SK-N-SH (cell line): Measurements from ENCODE around the gene R3HDM2. TPM values are rescaled to one million over a fixed set of nuclear protein-coding genes. Genes with fewer than 3 reads are reported as not detected.

Experiments used
- CTCF ChIA-PET: fragments of 300-600, 350-600 bp; formaldehyde crosslinking; extraction: SDS; loops from one replicate; lab custom pipeline; 2021; lab: Yijun Ruan, JAX
- POLR2A ChIA-PET: fragments of 350-600 bp; sonication (Branson Sonifier 250); formaldehyde crosslinking; extraction: SDS; loops from one replicate; lab custom pipeline; 2020; ENCODE audit warnings: antibody characterized with exemption, inconsistent platforms; lab: Yijun Ruan, JAX
- DNase-seq: peaks from one replicate; pipeline ENCODE4 v3.0.0; 2012
- H2AFZ ChIP-seq: fragments of 200-600 bp; sonication (generic); 2 replicates; pipeline ENCODE4 v1.8.1; 2016; ENCODE audit warnings: antibody characterized with exemption, mild to moderate bottlenecking, low read depth
- H3F3A ChIP-seq: fragments of 200-600 bp; sonication (generic); replicated peaks from 2 replicates; pipeline ENCODE3; 2016; ENCODE audit warnings: antibody characterized with exemption, mild to moderate bottlenecking; ENCODE audit not compliant: insufficient read depth
- H3K27ac ChIP-seq, 2 experiments: fragments of 200-500 bp in 1 of 2; fragments of 200-600 bp in 1 of 2; sonication (Bioruptor generic) in 1 of 2; sonication (generic), shearing (Covaris generic) in 1 of 2; 2 replicates each; pipeline versions ENCODE4 v1.5.1 to v1.6.1; 2014 to 2016; ENCODE audit warnings: low read depth in 2 of 2, inconsistent platforms in 1 of 2, low read length in 1 of 2, mild to moderate bottlenecking in 1 of 2, mixed read lengths in 1 of 2
- H3K27me3 ChIP-seq: fragments of 200-600 bp; sonication (generic), shearing (Covaris generic); 2 replicates; pipeline ENCODE4 v1.6.1; 2016; ENCODE audit warnings: mixed run types; ENCODE audit not compliant: insufficient read depth
- H3K36me3 ChIP-seq, 2 experiments: fragments of 200-500 bp in 1 of 2; fragments of 200-600 bp in 1 of 2; sonication (Bioruptor generic) in 1 of 2; sonication (generic) in 1 of 2; replicated peaks in 1 of 2; 2 replicates each; pipeline versions ENCODE3 to v1.5.1; 2014 to 2016; ENCODE audit warnings: low read length in 1 of 2, mild to moderate bottlenecking in 1 of 2; ENCODE audit not compliant: insufficient read depth in 2 of 2, control insufficient read depth in 1 of 2
- H3K4me1 ChIP-seq, 2 experiments: fragments of 200-500 bp in 1 of 2; fragments of 200-600 bp in 1 of 2; sonication (Bioruptor generic) in 1 of 2; sonication (generic), shearing (Covaris generic) in 1 of 2; 2 replicates each; pipeline versions ENCODE4 v1.5.1 to v1.6.1; 2014 to 2016; ENCODE audit warnings: low read depth in 1 of 2, low read length in 1 of 2, mixed run types in 1 of 2; ENCODE audit not compliant: insufficient read depth in 2 of 2, control insufficient read depth in 1 of 2
- H3K4me2 ChIP-seq: fragments of 200-600 bp; sonication (generic), shearing (Covaris generic); 2 replicates; pipeline ENCODE4 v1.6.1; 2017; ENCODE audit warnings: mixed run types
- H3K4me3 ChIP-seq, 2 experiments: fragments of 200-500 bp in 1 of 2; fragments of 200-600 bp in 1 of 2; sonication (Bioruptor generic) in 1 of 2; sonication (generic), shearing (Covaris generic) in 1 of 2; 2 replicates each; pipeline versions ENCODE4 v1.5.1 to v1.8.1; 2014 to 2016; ENCODE audit warnings: low read depth in 2 of 2, inconsistent platforms in 1 of 2, low read length in 1 of 2, mild to moderate bottlenecking in 1 of 2, mixed read lengths in 1 of 2, moderate library complexity in 1 of 2
- H3K79me2 ChIP-seq: fragments of 200-600 bp; sonication (generic); 2 replicates; pipeline ENCODE4 v1.8.1; 2017; ENCODE audit warnings: mild to moderate bottlenecking; ENCODE audit not compliant: insufficient read depth
- H3K9ac ChIP-seq: fragments of 200-600 bp; sonication (generic); 2 replicates; pipeline ENCODE4 v1.6.1; 2017; ENCODE audit warnings: mixed run types
- H3K9me2 ChIP-seq: fragments of 200-600 bp; sonication (generic); 2 replicates; pipeline ENCODE4 v1.6.1; 2017; ENCODE audit warnings: mixed run types
- H3K9me3 ChIP-seq: fragments of 200-600 bp; sonication (generic); 2 replicates; pipeline ENCODE4 v1.6.1; 2017; ENCODE audit warnings: mixed run types, mild to moderate bottlenecking, moderate library complexity
- H4K20me1 ChIP-seq: fragments of 200-600 bp; sonication (generic); 2 replicates; pipeline ENCODE4 v1.6.1; 2017; ENCODE audit warnings: mild to moderate bottlenecking, mixed run types; ENCODE audit not compliant: insufficient read depth
- ELF1 ChIP-seq: IDR thresholded peaks from 2 replicates; pipeline ENCODE4 v1.4.0; 2012
- EZH2phosphoT487 ChIP-seq: fragments of 200-600 bp; sonication (generic); IDR thresholded peaks from 2 replicates; pipeline ENCODE4 v1.6.1; 2017; ENCODE audit warnings: low read depth, mixed run types, mild to moderate bottlenecking, antibody characterized with exemption, moderate library complexity, borderline replicate concordance
- FOXJ3 ChIP-seq: sonication (generic); formaldehyde crosslinking; IDR thresholded peaks from 2 replicates; pipeline ENCODE4 v1.5.1; 2020; ENCODE audit warnings: mild to moderate bottlenecking, missing genetic modification reagents
- FOXM1 ChIP-seq: IDR thresholded peaks from 2 replicates; pipeline ENCODE4 v1.4.0; 2012; ENCODE audit warnings: low read depth, mild to moderate bottlenecking
- GATA2 ChIP-seq: sonication (generic); formaldehyde crosslinking; IDR thresholded peaks from 2 replicates; pipeline ENCODE4 v1.5.0; 2020; ENCODE audit warnings: mild to moderate bottlenecking, missing genetic modification reagents
- JUND ChIP-seq: IDR thresholded peaks from 2 replicates; pipeline ENCODE4 v1.4.0; 2012
- MAX ChIP-seq: IDR thresholded peaks from 2 replicates; pipeline ENCODE4 v1.4.0; 2012; ENCODE audit warnings: low read depth
- MEF2A ChIP-seq: IDR thresholded peaks from 2 replicates; pipeline ENCODE4 v1.4.0; 2012; ENCODE audit warnings: low read depth, borderline replicate concordance
- MXI1 ChIP-seq: IDR thresholded peaks from 2 replicates; pipeline ENCODE4 v1.6.1; 2012; ENCODE audit warnings: mild to moderate bottlenecking, low read depth, low read length, improper control_type of control experiment
- NFIC ChIP-seq: IDR thresholded peaks from 2 replicates; pipeline ENCODE4 v1.4.0; 2012; ENCODE audit warnings: borderline replicate concordance
- POLR2AphosphoS5 ChIP-seq: IDR thresholded peaks from 2 replicates; pipeline ENCODE4 v1.6.1; 2012; ENCODE audit warnings: low read depth, low read length
- RXRA ChIP-seq: IDR thresholded peaks from 2 replicates; pipeline ENCODE4 v1.4.0; 2012; ENCODE audit warnings: low read depth, mild to moderate bottlenecking, borderline replicate concordance
- TAF1 ChIP-seq: IDR thresholded peaks from 2 replicates; pipeline ENCODE4 v1.6.1; 2012; ENCODE audit warnings: low read depth, mild to moderate bottlenecking, low read length, moderate library complexity, borderline replicate concordance
- USF1 ChIP-seq: IDR thresholded peaks from 2 replicates; pipeline ENCODE4 v1.4.0; 2012; ENCODE audit warnings: low read depth, borderline replicate concordance
- WGBS: methylation state at CpG from one replicate; pipeline ENCODE4 v1.1.6; 2017; ENCODE audit warnings: low lambda C conversion rate; 5-methylcytosine and 5-hydroxymethylcytosine counted together
- polyA plus RNA-seq, 3 experiments: library from polyadenylated mRNA; depleted of rRNA; stranded (reverse); fragments of >200 nt; gene quantifications; 2 replicates each; pipeline ENCODE4 v1.2.3, GENCODE V29; 2012
- TF ChIP-seq, protein P1 (sequence below): IDR thresholded peaks from 2 replicates; pipeline ENCODE4 v1.6.1; 2012; ENCODE audit warnings: mild to moderate bottlenecking, low read depth, low read length, moderate library complexity

R3HDM2 gene
- polyA plus RNA-seq, 1 of the 3 experiments (the other 2 are of a cell fraction) = 23.1 TPM

- H3K9me2 ChIP-seq = no peaks in the 10 kb centered on the region
- CTCF ChIA-PET = interaction anchor here (1.5 to 1.8 kb wide), 2 partner anchors 65 to 70 kb away, joined by 3 to 4 read pairs; no protein-coding TSS in a partner anchor
- no peak for DNase-seq
- POLR2A ChIA-PET = interaction anchor here (0.6 kb wide), 1 partner anchor 9 kb away, joined by 3 read pairs; no protein-coding TSS in a partner anchor
- TF ChIP-seq MAX = no peak
- TF ChIP-seq POLR2AphosphoS5 = no peak
- no peak for TF ChIP-seq MEF2A
- no peak for TF ChIP-seq JUND
- no peak for TF ChIP-seq GATA2 (CRISPR knock-in tag)
- no peak for TF ChIP-seq ELF1
- TF ChIP-seq FOXM1 = no peak
- TF ChIP-seq TAF1 = no peak
- no peak for TF ChIP-seq NFIC
- no peak for TF ChIP-seq RXRA
- TF ChIP-seq EZH2phosphoT487 = no peak
- TF ChIP-seq, protein P1, sequence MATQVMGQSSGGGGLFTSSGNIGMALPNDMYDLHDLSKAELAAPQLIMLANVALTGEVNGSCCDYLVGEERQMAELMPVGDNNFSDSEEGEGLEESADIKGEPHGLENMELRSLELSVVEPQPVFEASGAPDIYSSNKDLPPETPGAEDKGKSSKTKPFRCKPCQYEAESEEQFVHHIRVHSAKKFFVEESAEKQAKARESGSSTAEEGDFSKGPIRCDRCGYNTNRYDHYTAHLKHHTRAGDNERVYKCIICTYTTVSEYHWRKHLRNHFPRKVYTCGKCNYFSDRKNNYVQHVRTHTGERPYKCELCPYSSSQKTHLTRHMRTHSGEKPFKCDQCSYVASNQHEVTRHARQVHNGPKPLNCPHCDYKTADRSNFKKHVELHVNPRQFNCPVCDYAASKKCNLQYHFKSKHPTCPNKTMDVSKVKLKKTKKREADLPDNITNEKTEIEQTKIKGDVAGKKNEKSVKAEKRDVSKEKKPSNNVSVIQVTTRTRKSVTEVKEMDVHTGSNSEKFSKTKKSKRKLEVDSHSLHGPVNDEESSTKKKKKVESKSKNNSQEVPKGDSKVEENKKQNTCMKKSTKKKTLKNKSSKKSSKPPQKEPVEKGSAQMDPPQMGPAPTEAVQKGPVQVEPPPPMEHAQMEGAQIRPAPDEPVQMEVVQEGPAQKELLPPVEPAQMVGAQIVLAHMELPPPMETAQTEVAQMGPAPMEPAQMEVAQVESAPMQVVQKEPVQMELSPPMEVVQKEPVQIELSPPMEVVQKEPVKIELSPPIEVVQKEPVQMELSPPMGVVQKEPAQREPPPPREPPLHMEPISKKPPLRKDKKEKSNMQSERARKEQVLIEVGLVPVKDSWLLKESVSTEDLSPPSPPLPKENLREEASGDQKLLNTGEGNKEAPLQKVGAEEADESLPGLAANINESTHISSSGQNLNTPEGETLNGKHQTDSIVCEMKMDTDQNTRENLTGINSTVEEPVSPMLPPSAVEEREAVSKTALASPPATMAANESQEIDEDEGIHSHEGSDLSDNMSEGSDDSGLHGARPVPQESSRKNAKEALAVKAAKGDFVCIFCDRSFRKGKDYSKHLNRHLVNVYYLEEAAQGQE = no peak
- no peak for TF ChIP-seq MXI1
- TF ChIP-seq USF1 = no peak
- no peak for TF ChIP-seq FOXJ3 (CRISPR knock-in tag)
- H3K4me1 ChIP-seq = peaks cover 0 to 11% of the 10 kb centered on the region in 2 experiments; a peak in 2 of 4 replicates
- peaks cover 23% of the 10 kb centered on the region for H3F3A ChIP-seq
- no peak overlapping the region for H2AFZ ChIP-seq
- H3K27ac ChIP-seq = peak overlapping the region in 1 of 2 experiments; percentile 80; a peak in 2 of 4 replicates
- H3K9me3 ChIP-seq = no peaks in the 10 kb centered on the region
- peaks cover 26% of the 10 kb centered on the region; the same call in 1 of the 2 replicates for H3K79me2 ChIP-seq
- WGBS = 92% methylated on average over 5 of the region's 5 CpGs
- H4K20me1 ChIP-seq = no peaks in the 10 kb centered on the region
- H3K36me3 ChIP-seq = peaks cover 0 to 6% of the 10 kb centered on the region in 2 experiments
- H3K4me3 ChIP-seq = no peak overlapping the region
- peak overlapping the region; percentile 56; the same call in 1 of the 2 replicates for H3K4me2 ChIP-seq
- H3K27me3 ChIP-seq = no peaks in the 10 kb centered on the region
- H3K9ac ChIP-seq = no peak overlapping the region
These were observed 42.4 kb downstream of the R3HDM2 start for GRCh38 chr12:57388425-57388824.
